ENCODE data around the gene HLA-DQA1. TPM values are rescaled to one million over a fixed set of nuclear protein-coding genes. Genes with fewer than 3 reads are reported as not detected.
"Not testable (repeated sequence)": the region's sequence is repeated elsewhere in the genome, so short reads cannot be mapped to it uniquely, and the experiment has no call there.

HLA-DQA1 gene
- total and polyA plus RNA-seq, 2 donors from 2014 or later, result 29.6 to 63.5 TPM

- DNase-seq, result no peak
- no peak for TF ChIP-seq CTCF (IDR thresholded peaks at IDR 0.05; ENCODE audit: borderline replicate concordance, extremely low read depth, insufficient read depth)
- Histone ChIP-seq H3K9me3 (ENCODE audit: control insufficient read depth in 2 of 3, insufficient read depth in 1 of 3, low read length in 3 of 3) (no peaks in the 10 kb centered on the region), H3K9ac (ENCODE audit: low read length in 3 of 3) (no peak overlapping the region), H3K27me3 (ENCODE audit: control insufficient read depth, insufficient read depth, low read length) (no peaks in the 10 kb centered on the region), H3K27ac (ENCODE audit: low read depth in 2 of 2, low read length in 2 of 2) (no peak overlapping the region), H3K4me1 (ENCODE audit: control insufficient read depth in 2 of 3, insufficient read depth in 2 of 3, low read depth in 1 of 3, low read length in 3 of 3) (no peaks in the 10 kb centered on the region), H3K4me3 (ENCODE audit: low read length in 3 of 3) (no peak overlapping the region), H3K36me3 (ENCODE audit: control insufficient read depth in 2 of 3, insufficient read depth in 3 of 3, low read length in 3 of 3) (no peaks in the 10 kb centered on the region)
- intact Hi-C loops (cut with DNase I), result no loop called here
- no peak for FAIRE-seq
Measured at GRCh38 chr6:32655203-32655710, 18.1 kb downstream of the HLA-DQA1 start.

- FAIRE-seq; H3K27me3 ChIP-seq (ENCODE audit: control insufficient read depth, insufficient read depth, low read length); DNase-seq: not testable (repeated sequence)
Measured at GRCh38 chr6:32657329-32657728, 20.1 kb downstream of the HLA-DQA1 start.

GRCh38 chr6:32657819-32658218 is 20.6 kb downstream of the HLA-DQA1 start:
- DNase-seq; FAIRE-seq; H3K9ac ChIP-seq (ENCODE audit: low read length in 3 of 3); intact Hi-C loops (cut with DNase I); H3K27ac ChIP-seq (ENCODE audit: low read depth in 2 of 2, low read length in 2 of 2); H3K4me1 ChIP-seq (ENCODE audit: control insufficient read depth in 2 of 3, insufficient read depth in 2 of 3, low read depth in 1 of 3, low read length in 3 of 3); H3K36me3 ChIP-seq (ENCODE audit: control insufficient read depth in 2 of 3, insufficient read depth in 3 of 3, low read length in 3 of 3); H3K9me3 ChIP-seq (ENCODE audit: control insufficient read depth in 2 of 3, insufficient read depth in 1 of 3, low read length in 3 of 3); H3K27me3 ChIP-seq (ENCODE audit: control insufficient read depth, insufficient read depth, low read length); H3K4me3 ChIP-seq (ENCODE audit: low read length in 3 of 3): not testable (repeated sequence)

More at GRCh38 chr6:32657329-32657728, 20.1 kb downstream of the HLA-DQA1 start:
- H3K4me1 ChIP-seq (ENCODE audit: control insufficient read depth in 2 of 3, insufficient read depth in 2 of 3, low read depth in 1 of 3, low read length in 3 of 3); H3K9ac ChIP-seq (ENCODE audit: low read length in 3 of 3); intact Hi-C loops (cut with DNase I); H3K9me3 ChIP-seq (ENCODE audit: control insufficient read depth in 2 of 3, insufficient read depth in 1 of 3, low read length in 3 of 3); H3K4me3 ChIP-seq (ENCODE audit: low read length in 3 of 3); H3K27ac ChIP-seq (ENCODE audit: low read depth in 2 of 2, low read length in 2 of 2); H3K36me3 ChIP-seq (ENCODE audit: control insufficient read depth in 2 of 3, insufficient read depth in 3 of 3, low read length in 3 of 3): not testable (repeated sequence)

GRCh38 chr6:32658268-32658897 is 21.2 kb downstream of the HLA-DQA1 start:
- no peak overlapping the region for H3K9ac ChIP-seq (ENCODE audit: low read length in 3 of 3)
- intact Hi-C loops (cut with DNase I), result no loop called here
- no peak overlapping the region for H3K27ac ChIP-seq (ENCODE audit: low read depth in 2 of 2, low read length in 2 of 2)
- TF ChIP-seq CTCF (IDR thresholded peaks at IDR 0.05; ENCODE audit: borderline replicate concordance, extremely low read depth, insufficient read depth), result no peak
- H3K4me3 ChIP-seq (ENCODE audit: low read length in 3 of 3), result no peak overlapping the region
- no peaks in the 10 kb centered on the region for H3K36me3 ChIP-seq (ENCODE audit: control insufficient read depth in 2 of 3, insufficient read depth in 3 of 3, low read length in 3 of 3)
- FAIRE-seq (no peak), DNase-seq (no peak)
- H3K27me3 ChIP-seq (ENCODE audit: control insufficient read depth, insufficient read depth, low read length), result no peaks in the 10 kb centered on the region
- H3K9me3 ChIP-seq (ENCODE audit: control insufficient read depth in 2 of 3, insufficient read depth in 1 of 3, low read length in 3 of 3), result no peaks in the 10 kb centered on the region
- H3K4me1 ChIP-seq (ENCODE audit: control insufficient read depth in 2 of 3, insufficient read depth in 2 of 3, low read depth in 1 of 3, low read length in 3 of 3), result no peaks in the 10 kb centered on the region

Data from kidney (tissue), 14 donors.